Hepatocyte (in vitro differentiated cells): ENCODE results near the gene CSTPP1.

Source experiments
- CTCF ChIP-seq: fragments of 200-600 bp; sonication (generic); IDR thresholded peaks from 2 replicates; pipeline ENCODE4 v1.5.1; 2016; ENCODE audit warnings: antibody characterized with exemption, mild to moderate bottlenecking; ENCODE audit not compliant: poor library complexity
- EZH2phosphoT487 ChIP-seq: fragments of 200-600 bp; sonication (generic); IDR thresholded peaks from one replicate; pipeline ENCODE4 v1.6.1; 2018; ENCODE audit warnings: antibody characterized with exemption, mild to moderate bottlenecking, low read depth, moderate library complexity; ENCODE audit not compliant: unreplicated experiment, severe bottlenecking

- no peak for TF ChIP-seq CTCF
- no peak for TF ChIP-seq EZH2phosphoT487
Measured at GRCh38 chr11:47018637-47019036, 82.1 kb downstream of the CSTPP1 start.
